Measurements from ENCODE around the gene CLDN15. TPM values are rescaled to one million over a fixed set of nuclear protein-coding genes. Genes with fewer than 3 reads are reported as not detected.
A peak's percentile ranks its signal among the peaks of the same experiment; 100 is the strongest.

CLDN15 gene
- polyA plus RNA-seq, 3 donors, result 19.3 TPM; not detected in 2

GRCh38 chr7:101216860-101217387, 20.7 kb downstream of the CLDN15 start:
- Histone ChIP-seq H3K4me3 (replicated peaks in 1 of 3; ENCODE audit: low read depth in 2 of 3, low read length in 3 of 3) (peak overlapping the region; percentile 66 to 100 (median 73)), H3K27ac (ENCODE audit: low read depth in 1 of 2, low read length in 2 of 2) (peak overlapping the region; percentile 32 to 90), H4K20me1 (ENCODE audit: insufficient read depth, low read length) (peaks cover 19% of the 10 kb centered on the region), H3K4me1 (ENCODE audit: control insufficient read depth in 1 of 2, insufficient read depth in 2 of 2, low read length in 2 of 2) (peaks cover 24 to 37% of the 10 kb centered on the region in 2 donors), H3K4me2 (replicated peaks; ENCODE audit: extremely low read depth, low read length, poor library complexity, severe bottlenecking) (peak overlapping the region; percentile 100), H3K36me3 (replicated peaks in 1 of 2; ENCODE audit: control insufficient read depth in 1 of 2, insufficient read depth in 2 of 2, low read length in 2 of 2) (peaks cover 23 to 51% of the 10 kb centered on the region in 2 donors), H3K27me3 (ENCODE audit: control insufficient read depth in 2 of 2, insufficient read depth in 2 of 2, low read length in 2 of 2) (no peaks in the 10 kb centered on the region), H2AFZ (ENCODE audit: insufficient read depth, low read depth, low read length, poor library complexity, severe bottlenecking) (peak overlapping the region; percentile 95), H3K9ac (ENCODE audit: insufficient read depth, low read length, poor library complexity, severe bottlenecking) (peak overlapping the region; percentile 74), H3K79me2 (ENCODE audit: insufficient read depth, low read length) (peaks cover 56% of the 10 kb centered on the region), H3K9me3 (replicated peaks in 1 of 2; ENCODE audit: control insufficient read depth in 1 of 2, insufficient read depth in 1 of 2, low read length in 2 of 2) (no peaks in the 10 kb centered on the region)
- H3K27ac Mint-ChIP-seq, result peak overlapping the region; percentile 85 to 97 (median 95)
- intact Hi-C loops (cut with micrococcal nuclease), result loop anchor here in 1 of 2 donors (2.0 kb wide), 1 partner anchor 28 kb away; the partner anchor contains the start of gene FIS1
- TF ChIP-seq CTCF (IDR thresholded peaks at IDR 0.05), result peak; percentile 16
- H3K9me3 Mint-ChIP-seq, result no peaks in the 10 kb centered on the region
- peak overlapping the region; percentile 91 to 94 for H3K4me3 Mint-ChIP-seq
- H3K27me3 Mint-ChIP-seq (ENCODE audit: low read depth in 3 of 3), result peaks cover 0 to 2% (median 0%) of the 10 kb centered on the region in 3 donors
- peaks cover 29 to 54% of the 10 kb centered on the region in 2 donors for H3K36me3 Mint-ChIP-seq
- DNase-seq, result no peak
- WGBS (ENCODE audit: insufficient coverage), result 0% methylated on average over 33 of the region's 34 CpGs
- peaks cover 32% of the 10 kb centered on the region for H3K4me1 Mint-ChIP-seq

DNA sequence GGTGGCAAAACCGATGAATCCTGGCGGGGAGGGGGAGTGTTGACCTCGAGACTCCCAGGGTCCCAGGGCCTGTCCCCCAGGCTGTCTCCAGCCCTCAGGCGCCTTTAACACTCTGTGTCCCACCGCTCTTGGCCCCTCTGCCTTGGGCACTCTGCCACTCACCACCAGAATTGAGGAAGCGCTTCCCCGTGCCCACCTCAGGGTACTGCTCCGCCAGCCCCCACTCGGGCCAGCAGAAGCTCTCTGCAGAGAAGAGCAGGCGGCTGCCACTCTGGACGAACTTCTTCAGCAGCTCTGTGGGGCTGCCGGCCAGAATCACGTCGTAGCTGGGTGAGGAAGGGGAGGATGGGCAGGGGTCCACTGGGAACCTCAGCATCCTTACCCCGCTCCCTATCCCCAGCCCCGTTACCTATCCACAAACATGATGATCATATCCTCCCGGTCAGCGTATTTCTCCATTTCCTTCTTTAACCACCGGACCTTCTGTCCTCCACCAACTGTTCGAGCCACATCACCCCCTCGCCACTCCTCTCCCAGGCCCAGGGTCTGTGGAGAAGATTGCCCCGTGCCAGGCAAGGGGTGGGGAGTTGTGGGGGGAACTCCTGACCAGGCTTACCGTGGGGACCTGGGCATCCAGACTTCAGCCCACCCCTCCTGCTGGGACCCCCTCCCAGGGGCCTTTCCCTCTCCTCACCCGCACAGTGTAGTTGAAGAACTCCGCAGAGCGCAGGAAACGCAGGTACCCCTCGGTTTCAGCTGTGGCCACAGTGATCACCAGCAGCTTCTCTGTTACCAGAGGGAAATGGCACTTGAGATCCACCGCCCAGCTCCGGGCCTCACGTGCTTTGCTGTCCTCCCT, 21.4 kb downstream of the CLDN15 start:
- peaks cover 32% of the 10 kb centered on the region for H3K4me1 Mint-ChIP-seq
- 43% methylated on average over 18 of the region's 31 CpGs for WGBS (ENCODE audit: insufficient coverage)
- Histone ChIP-seq H4K20me1 (ENCODE audit: insufficient read depth, low read length) (peaks cover 14% of the 10 kb centered on the region), H2AFZ (ENCODE audit: insufficient read depth, low read depth, low read length, poor library complexity, severe bottlenecking) (peak overlapping the region; percentile 95), H3K4me3 (replicated peaks in 1 of 3; ENCODE audit: low read depth in 2 of 3, low read length in 3 of 3) (peak overlapping the region; percentile 66 to 100 (median 73)), H3K36me3 (replicated peaks in 1 of 2; ENCODE audit: control insufficient read depth in 1 of 2, insufficient read depth in 2 of 2, low read length in 2 of 2) (peaks cover 30 to 51% of the 10 kb centered on the region in 2 donors), H3K79me2 (ENCODE audit: insufficient read depth, low read length) (peaks cover 49% of the 10 kb centered on the region), H3K27ac (ENCODE audit: low read depth in 1 of 2, low read length in 2 of 2) (peak overlapping the region; percentile 32 to 90), H3K4me1 (ENCODE audit: control insufficient read depth in 1 of 2, insufficient read depth in 2 of 2, low read length in 2 of 2) (peaks cover 24 to 37% of the 10 kb centered on the region in 2 donors), H3K27me3 (ENCODE audit: control insufficient read depth in 2 of 2, insufficient read depth in 2 of 2, low read length in 2 of 2) (no peaks in the 10 kb centered on the region), H3K9me3 (replicated peaks in 1 of 2; ENCODE audit: control insufficient read depth in 1 of 2, insufficient read depth in 1 of 2, low read length in 2 of 2) (no peaks in the 10 kb centered on the region), H3K9ac (ENCODE audit: insufficient read depth, low read length, poor library complexity, severe bottlenecking) (peak overlapping the region; percentile 74), H3K4me2 (replicated peaks; ENCODE audit: extremely low read depth, low read length, poor library complexity, severe bottlenecking) (peak overlapping the region; percentile 100)
- no peak for TF ChIP-seq CTCF (IDR thresholded peaks at IDR 0.05)
- H3K4me3 Mint-ChIP-seq, result peak overlapping the region; percentile 91 to 94
- peaks cover 27 to 54% of the 10 kb centered on the region in 2 donors for H3K36me3 Mint-ChIP-seq
- H3K9me3 Mint-ChIP-seq, result no peaks in the 10 kb centered on the region
- H3K27ac Mint-ChIP-seq, result peak overlapping the region; percentile 70 to 92 (median 85)
- no peaks in the 10 kb centered on the region for H3K27me3 Mint-ChIP-seq (ENCODE audit: low read depth in 3 of 3)
- intact Hi-C loops (cut with micrococcal nuclease), result loop anchor here in 1 of 2 donors (2.0 kb wide), 1 partner anchor 29 kb away; the partner anchor contains the start of gene FIS1
- DNase-seq, result peak in 2 of 3 donors; percentile 41

All from CD14-positive monocyte (primary cell).